HG02763 (cell line): ENCODE data around the gene CADM1.

ENCODE experiments used
- ATAC-seq: cut with Tn5 transposase; IDR thresholded peaks from one replicate; pipeline ENCODE4 v1.9.1; 2021; ENCODE audit warnings: mild to moderate bottlenecking, moderate library complexity; ENCODE audit not compliant: unreplicated experiment

The CADM1 gene

DNA sequence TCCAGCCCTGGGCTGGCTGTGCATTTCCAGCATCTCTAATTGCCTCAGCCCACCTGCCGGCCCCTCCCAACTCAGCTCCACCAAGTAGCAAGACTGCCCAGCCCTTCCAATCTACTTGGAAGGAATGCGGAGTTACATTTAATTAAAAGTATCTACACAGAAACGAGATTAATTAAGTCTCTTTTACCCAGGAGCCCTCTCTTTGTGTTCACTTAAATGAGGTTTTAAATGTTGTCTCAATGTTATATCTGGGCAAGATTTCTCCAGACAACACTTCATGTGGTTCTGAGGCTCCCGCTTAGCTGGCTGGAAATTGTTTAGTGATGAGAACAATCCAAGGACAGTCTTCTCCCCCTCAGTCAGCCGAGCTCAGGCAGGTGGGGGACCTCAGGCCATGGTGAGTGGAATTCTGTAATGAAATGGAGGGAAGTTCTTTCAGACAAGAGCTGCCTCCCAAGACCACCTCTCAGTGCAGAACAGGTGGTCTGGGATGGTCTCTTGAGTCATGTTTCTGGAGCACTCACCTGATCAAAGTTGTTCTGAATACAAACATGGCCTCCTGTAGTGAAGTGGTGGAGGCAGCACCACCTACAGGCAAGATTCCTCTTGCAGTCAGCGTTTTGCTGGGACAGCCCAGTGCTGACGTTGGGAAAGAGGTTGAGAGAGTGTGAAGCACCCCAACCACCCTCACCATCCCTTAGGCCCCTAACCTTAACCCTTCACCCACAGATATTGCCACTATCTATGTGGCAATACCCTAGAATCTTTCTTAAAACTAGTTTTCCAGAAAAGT is 371.6 kb downstream of the CADM1 start:
- ATAC-seq = no peak

DNA sequence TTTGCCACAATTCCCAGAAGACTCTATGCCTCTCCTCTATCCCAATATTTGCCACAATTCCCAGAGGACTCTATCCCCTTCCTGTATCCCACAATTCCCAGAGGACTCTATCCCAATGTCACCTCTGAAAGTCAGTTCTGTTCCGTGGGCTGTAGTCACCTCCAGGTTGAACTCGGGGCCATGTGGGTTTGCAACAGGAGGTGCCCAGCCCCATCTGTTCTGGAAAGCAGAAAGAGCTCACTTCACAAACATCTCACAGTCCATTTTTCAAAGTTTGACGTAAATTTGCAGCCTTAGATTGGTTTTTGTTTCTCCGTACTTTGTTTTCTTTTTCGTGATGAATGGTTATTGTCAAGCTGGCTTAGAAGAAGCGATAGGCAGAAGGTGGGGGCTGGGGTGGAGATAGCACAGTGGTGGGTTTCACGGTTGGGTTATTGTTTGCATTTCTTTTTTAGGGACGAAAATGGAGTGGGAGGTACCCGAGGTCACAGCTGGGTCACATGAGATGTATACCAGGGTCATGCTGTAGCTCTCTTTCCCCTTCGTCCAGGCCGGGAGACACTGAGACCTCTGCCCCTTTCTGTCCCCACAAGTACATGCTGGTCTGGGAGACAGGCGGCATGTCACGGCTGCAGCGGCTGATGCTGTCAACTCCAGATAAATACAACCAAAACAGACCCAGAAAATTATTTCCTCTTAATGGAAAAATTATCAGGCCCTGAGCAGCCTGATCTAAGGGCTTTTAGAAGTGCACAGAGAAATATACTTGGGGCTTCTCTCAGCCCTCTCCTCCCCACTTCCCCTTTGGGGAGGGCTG is 374.5 kb downstream of the CADM1 start:
- ATAC-seq = no peak

DNA sequence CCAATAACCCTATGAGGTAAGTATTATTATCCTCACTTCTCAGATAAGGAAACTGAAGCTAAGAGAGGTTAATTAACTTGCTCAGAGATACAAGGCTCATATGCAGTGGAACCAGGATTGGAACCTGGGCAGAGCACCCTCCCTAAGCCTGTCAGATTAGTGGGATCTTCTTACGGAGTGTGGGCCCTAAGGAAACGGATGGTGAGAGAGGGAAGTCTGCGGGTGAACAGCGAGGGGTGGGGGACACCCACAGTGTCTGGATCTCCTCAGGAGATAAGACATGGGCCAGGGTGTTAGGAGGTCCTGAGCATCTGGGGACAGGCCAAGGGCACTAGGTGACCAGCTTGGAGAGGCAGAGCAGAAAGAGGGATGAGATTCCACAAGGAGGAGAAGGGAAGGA is 376.0 kb downstream of the CADM1 start:
- ATAC-seq = no peak

DNA sequence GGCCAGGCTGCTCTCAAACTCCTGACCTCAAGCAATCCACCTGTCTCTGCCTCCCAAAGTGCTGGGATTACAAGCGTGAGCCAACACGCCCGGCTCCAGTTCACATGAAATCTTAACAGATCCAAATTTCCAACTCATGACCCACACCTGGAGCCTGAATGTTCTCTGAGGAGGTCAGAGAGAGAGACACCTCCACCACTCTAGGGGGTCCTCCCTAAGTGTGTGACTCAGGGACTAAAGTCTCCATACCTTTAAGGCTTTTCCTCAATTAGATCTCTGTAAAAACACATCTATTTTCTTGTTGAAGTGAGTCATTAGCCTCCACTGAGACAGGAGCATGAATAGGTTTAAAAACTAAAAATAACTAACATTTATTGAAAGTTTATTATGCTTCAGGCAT is 376.4 kb downstream of the CADM1 start:
- ATAC-seq = no peak

DNA sequence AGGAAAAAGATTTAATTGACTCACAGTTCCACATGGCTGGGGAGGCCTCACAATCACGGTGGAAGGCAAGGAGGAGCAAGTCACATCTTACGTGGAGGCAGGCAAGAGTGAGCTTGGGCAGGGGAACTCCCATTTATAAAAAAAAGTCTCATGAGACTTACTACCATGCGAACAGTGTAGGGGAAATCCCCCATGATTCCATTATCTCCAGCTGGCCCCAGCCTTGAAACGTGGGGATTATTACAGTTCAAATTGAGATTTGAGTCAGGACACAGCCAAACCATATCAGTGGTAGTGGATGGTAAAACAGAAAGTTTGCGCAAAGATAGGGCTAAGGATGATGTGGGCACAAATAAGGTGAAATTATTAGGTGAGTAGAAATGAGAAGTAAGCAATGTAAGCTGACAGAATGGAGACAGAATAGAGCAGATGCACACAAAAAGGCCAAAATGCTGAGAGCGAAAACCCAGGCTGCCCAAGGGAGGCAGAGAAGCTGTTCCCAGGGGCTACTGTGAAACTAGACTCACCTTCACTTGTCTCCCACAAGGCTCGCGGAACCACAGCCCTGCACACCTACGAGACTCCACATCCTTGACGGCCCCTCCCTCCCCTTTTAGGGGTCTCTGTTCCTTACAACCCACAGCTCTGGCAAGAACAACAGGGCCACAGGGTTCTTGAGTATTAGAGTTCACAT is 377.6 kb downstream of the CADM1 start:
- ATAC-seq = peak; percentile 54

DNA sequence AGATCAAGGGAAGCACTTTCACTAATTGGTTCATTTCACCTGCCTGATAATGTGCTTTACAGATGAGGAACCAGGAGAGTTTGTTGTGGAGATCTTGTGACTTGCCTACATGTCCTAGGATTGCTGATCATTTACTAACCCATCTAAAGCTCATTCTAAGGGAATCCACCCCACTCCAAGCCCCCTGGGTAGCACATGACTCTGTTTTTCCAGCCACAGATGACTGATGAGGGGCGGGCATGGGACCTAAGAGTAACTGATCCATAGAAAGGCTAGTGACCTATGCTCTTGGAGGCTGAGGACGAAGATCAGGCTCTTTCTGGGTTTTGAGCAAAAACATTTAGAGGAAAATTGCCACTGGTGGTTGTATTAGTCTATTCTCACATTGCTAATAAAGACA is 378.1 kb downstream of the CADM1 start:
- no peak for ATAC-seq

DNA sequence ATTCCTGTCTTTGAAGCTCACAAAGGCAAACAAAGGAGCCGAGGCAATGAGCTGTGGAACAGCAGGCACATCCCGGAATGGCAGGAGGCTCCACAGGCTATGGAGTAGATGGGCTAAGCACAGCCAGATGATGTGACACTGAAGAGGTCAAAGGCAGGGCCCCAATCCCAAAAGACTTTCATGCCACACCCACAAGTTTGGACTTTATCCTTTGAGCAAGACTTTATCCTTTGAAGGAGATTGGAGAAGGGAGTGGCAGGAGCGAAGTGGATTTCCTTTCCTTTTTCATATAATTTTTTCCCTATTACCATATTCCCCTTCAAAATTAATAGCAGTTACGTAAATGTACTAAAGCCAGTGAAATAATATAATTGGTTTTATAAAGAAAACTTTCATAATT is 379.4 kb downstream of the CADM1 start:
- no peak for ATAC-seq

DNA sequence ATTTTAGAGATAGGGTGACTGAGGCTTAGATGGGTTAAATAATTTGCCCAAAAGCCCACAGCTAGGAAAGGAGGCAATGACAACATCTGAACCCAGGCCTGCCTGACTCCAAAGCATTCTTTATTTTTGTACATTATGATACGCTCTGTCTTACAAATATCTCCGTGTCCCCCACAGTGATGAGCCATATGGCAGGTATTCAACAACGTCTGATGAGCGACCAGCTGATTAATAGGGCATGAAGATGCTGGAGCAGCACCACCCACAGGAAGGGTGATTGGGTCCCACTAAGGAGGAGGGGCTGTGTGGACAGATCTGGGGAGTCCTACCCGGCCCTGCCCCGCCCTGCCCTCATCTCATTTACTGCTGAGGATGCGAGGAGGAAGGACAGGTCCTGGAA is 380.6 kb downstream of the CADM1 start:
- no peak for ATAC-seq

DNA sequence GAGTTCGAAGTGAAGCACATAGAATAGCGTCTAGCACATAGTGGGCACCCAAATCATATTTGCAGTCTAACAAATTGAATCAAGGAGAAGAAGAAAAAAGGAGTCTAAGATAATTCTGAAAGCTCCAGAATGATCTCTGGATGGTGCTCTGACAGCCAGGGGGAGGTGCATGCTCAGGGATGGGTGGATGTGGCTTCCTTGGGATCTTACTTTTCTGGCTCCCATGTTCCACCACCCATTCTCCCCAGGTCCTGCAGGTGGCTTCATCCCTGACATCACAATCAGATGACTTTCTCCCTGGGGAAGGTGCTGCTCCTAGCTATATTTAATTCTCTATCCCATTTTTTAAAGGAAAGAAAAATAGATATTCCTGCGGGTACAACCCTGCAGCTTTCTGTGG is 381.9 kb downstream of the CADM1 start:
- no peak for ATAC-seq
